HepG2 (cell line): ENCODE data around the gene PCYT2. TPM values are rescaled to one million over a fixed set of nuclear protein-coding genes. Genes with fewer than 3 reads are reported as not detected.
A peak's percentile ranks its signal among the peaks of the same experiment; 100 is the strongest.

Experiments used
- AGO2 ChIP-seq: fragments of 200-400 bp; formaldehyde crosslinking; optimal IDR thresholded peaks from 2 replicates; pipeline ENCODE3; 2017; ENCODE audit warnings: mild to moderate bottlenecking, low read depth, low read length, moderate library complexity
- ARID5B ChIP-seq: IDR thresholded peaks from 2 replicates; pipeline ENCODE4 v1.4.0; 2020; ENCODE audit warnings: mild to moderate bottlenecking, missing genetic modification reagents
- FOXC1 ChIP-seq: sonication (generic); formaldehyde crosslinking; IDR thresholded peaks from 2 replicates; pipeline ENCODE4 v1.8.0; 2022; ENCODE audit warnings: mild to moderate bottlenecking, missing genetic modification reagents, borderline replicate concordance
- GRHL1 ChIP-seq: sonication (generic); formaldehyde crosslinking; conservative IDR thresholded peaks from 2 replicates; pipeline ENCODE4 v1.8.0; 2022; ENCODE audit warnings: missing genetic modification reagents
- HDAC1 ChIP-seq: sonication (generic); formaldehyde crosslinking; IDR thresholded peaks from 2 replicates; pipeline ENCODE4 v1.5.1; 2020; ENCODE audit warnings: mild to moderate bottlenecking, missing genetic modification reagents
- NONO ChIP-seq, 2 experiments: fragments of 450-650 bp in 1 of 2; sonication (generic) in 1 of 2; formaldehyde crosslinking in 1 of 2; IDR thresholded peaks in 1 of 2; conservative IDR thresholded peaks in 1 of 2; 2 replicates each; pipeline versions ENCODE4 v1.6.1 to v1.8.0; 2017 to 2022; ENCODE audit warnings: mild to moderate bottlenecking in 1 of 2, missing genetic modification reagents in 1 of 2, moderate library complexity in 1 of 2
- PRDM4 ChIP-seq: sonication (generic); formaldehyde crosslinking; IDR thresholded peaks from 2 replicates; pipeline ENCODE4 v1.9.0; 2021; ENCODE audit warnings: missing genetic modification reagents, borderline replicate concordance
- SETDB1 ChIP-seq: sonication (generic); formaldehyde crosslinking; IDR thresholded peaks from 2 replicates; pipeline ENCODE4 v1.5.1; 2020; ENCODE audit warnings: missing genetic modification reagents, mild to moderate bottlenecking, borderline replicate concordance
- SIN3B ChIP-seq: fragments of 150-350 bp; IDR thresholded peaks from 2 replicates; pipeline ENCODE4 v1.6.1; 2014; ENCODE audit warnings: low read length
- SMARCE1 ChIP-seq: fragments of 450-650 bp; IDR thresholded peaks from 2 replicates; pipeline ENCODE4 v1.6.1; 2017; ENCODE audit warnings: borderline replicate concordance
- SSRP1 ChIP-seq: IDR thresholded peaks from 2 replicates; pipeline ENCODE4 v1.6.1; 2016; ENCODE audit warnings: control low read depth
- TMF1 ChIP-seq: sonication (generic); formaldehyde crosslinking; IDR thresholded peaks from 2 replicates; pipeline ENCODE4 v1.8.1; 2022; ENCODE audit warnings: low read depth, missing genetic modification reagents
- ZC3H13 ChIP-seq: sonication (generic); formaldehyde crosslinking; IDR thresholded peaks from 2 replicates; pipeline ENCODE4 v1.8.1; 2023; ENCODE audit warnings: mild to moderate bottlenecking, missing genetic modification reagents, moderate library complexity
- ZNF260 ChIP-seq: sonication (generic); formaldehyde crosslinking; IDR thresholded peaks from 2 replicates; pipeline ENCODE4 v1.4.0; 2020; ENCODE audit warnings: missing genetic modification reagents, low read depth, mild to moderate bottlenecking, borderline replicate concordance
- ZNF441 ChIP-seq: sonication (generic); formaldehyde crosslinking; IDR thresholded peaks from 2 replicates; pipeline ENCODE4 v1.7.0; 2021; ENCODE audit warnings: missing genetic modification reagents, borderline replicate concordance
- ZNF503 ChIP-seq: sonication (generic); formaldehyde crosslinking; IDR thresholded peaks from 2 replicates; pipeline ENCODE4 v1.4.0; 2020; ENCODE audit warnings: missing genetic modification reagents
- ZNF576 ChIP-seq: sonication (generic); formaldehyde crosslinking; IDR thresholded peaks from 2 replicates; pipeline ENCODE4 v1.4.0; 2020; ENCODE audit warnings: mild to moderate bottlenecking, missing genetic modification reagents
- ZNF619 ChIP-seq: sonication (generic); formaldehyde crosslinking; IDR thresholded peaks from 2 replicates; pipeline ENCODE4 v1.4.0; 2020; ENCODE audit warnings: mild to moderate bottlenecking, missing genetic modification reagents
- polyA plus RNA-seq, 8 experiments: library from polyadenylated mRNA; depleted of rRNA in 3 of 8; stranded (reverse) in 7 of 8; unstranded in 1 of 8; fragments of >200 nt; fragmentation: Illumina TruSeq in 4 of 8; extraction: Trizol in 4 of 8; gene quantifications; 2 replicates each; pipeline versions ENCODE4 v1.2.1 to v1.2.3, GENCODE V29; 2011 to 2016; ENCODE audit warnings: low read depth in 4 of 8, missing spikeins in 1 of 8, mixed read lengths in 1 of 8; ENCODE audit not compliant: insufficient read depth in 1 of 8
- total RNA-seq, 5 experiments: library from RNA; depleted of rRNA; stranded (reverse); fragments of >200 nt; fragmentation: Illumina TruSeq; extraction: Trizol; gene quantifications; 2 replicates each; pipeline ENCODE4 v1.2.3, GENCODE V29; 2016; ENCODE audit warnings: low read depth in 1 of 5

The PCYT2 gene
- total and polyA plus RNA-seq, 2 of the 13 experiments (the other 11 are each of a cell fraction or from before 2014, with no cell fraction given), result 147 to 297 TPM

- no peak for TF ChIP-seq ZNF503 (CRISPR knock-in tag)
- TF ChIP-seq NONO (IDR thresholded peaks at IDR 0.05), result no peak
- no peak for TF ChIP-seq NONO (CRISPR knock-in tag; conservative IDR thresholded peaks at IDR 0.05)
- no peak for TF ChIP-seq ZNF576
- no peak for TF ChIP-seq PRDM4 (CRISPR knock-in tag)
- no peak for TF ChIP-seq ARID5B (CRISPR knock-in tag)
- TF ChIP-seq ZNF260, result no peak
- no peak for TF ChIP-seq ZNF441 (CRISPR knock-in tag)
- no peak for TF ChIP-seq SSRP1 (CRISPR knock-in tag)
- no peak for TF ChIP-seq TMF1 (CRISPR knock-in tag)
- TF ChIP-seq GRHL1, result no peak
- TF ChIP-seq SETDB1, result no peak
- no peak for TF ChIP-seq SMARCE1
- TF ChIP-seq HDAC1 (CRISPR knock-in tag), result no peak
- no peak for TF ChIP-seq ZNF619
- TF ChIP-seq ZC3H13, result peak; percentile 77
- TF ChIP-seq AGO2, result peak; percentile 50
- 0 out of 2 replicates have a peak, but pooled peaks have one; percentile 42 for TF ChIP-seq FOXC1
- TF ChIP-seq SIN3B, result no peak
Measured at GRCh38 chr17:81858170-81858966, 52.8 kb downstream of the PCYT2 start (continued).
